OCI-LY1 (cell line): ENCODE measurements around the gene SMAP1.

ENCODE experiments used
- CTCF ChIP-seq: fragments of 200-600 bp; sonication (generic), shearing (Covaris generic); IDR thresholded peaks from 2 replicates; pipeline ENCODE4 v1.5.1; 2017; ENCODE audit warnings: mild to moderate bottlenecking, antibody characterized with exemption, low read length, moderate library complexity, mixed read lengths
- EZH2 ChIP-seq: fragments of 200-600 bp; sonication (generic), shearing (Covaris generic); IDR thresholded peaks from 2 replicates; pipeline ENCODE4 v1.8.0; 2017; ENCODE audit warnings: borderline replicate concordance, mixed run types, mild to moderate bottlenecking, antibody characterized with exemption, low read length, moderate library complexity, mixed read lengths

GRCh38 chr6:70669133-70669532 lies 1.4 kb downstream of the SMAP1 start:
- no peak for TF ChIP-seq EZH2
- no peak for TF ChIP-seq CTCF
